ENCODE measurements around the gene CPT1C.
"Not testable (repeated sequence)": the region's sequence is repeated elsewhere in the genome, so short reads cannot be mapped to it uniquely, and the experiment has no call there.

Gene CPT1C

DNA sequence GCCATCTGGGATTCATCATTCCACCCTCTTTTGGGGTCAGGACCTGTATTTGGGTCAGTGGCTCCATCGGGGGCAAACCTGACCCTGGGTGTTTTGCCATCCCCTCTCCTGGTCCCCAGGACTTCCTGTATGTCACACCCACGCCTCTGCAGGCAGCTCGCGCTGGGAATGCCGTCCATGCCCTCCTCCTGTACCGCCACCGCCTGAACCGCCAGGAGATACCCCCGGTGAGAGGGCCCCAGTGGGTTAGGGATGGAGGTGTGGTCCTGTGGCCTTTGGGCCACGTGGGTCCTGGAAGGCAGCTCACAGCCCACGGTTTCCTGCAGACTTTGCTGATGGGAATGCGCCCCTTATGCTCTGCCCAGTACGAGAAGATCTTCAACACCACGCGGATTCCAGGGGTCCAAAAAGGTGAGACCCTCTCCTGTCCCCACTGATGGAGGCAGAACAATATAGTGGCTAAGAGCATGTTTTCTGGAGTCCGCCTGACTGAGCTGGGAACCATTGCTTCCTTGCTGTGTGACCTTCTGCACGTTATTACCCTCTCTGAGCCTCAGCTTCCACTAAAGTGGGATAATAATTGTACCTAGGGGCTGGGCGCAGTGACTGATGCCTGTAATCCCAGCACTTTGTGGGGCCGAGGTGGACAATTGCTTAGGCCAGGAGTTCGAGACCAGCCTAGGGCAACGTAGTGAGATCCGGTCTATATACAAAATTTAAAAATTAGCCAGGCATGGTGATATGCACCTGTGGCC lies 14.1 kb downstream of the CPT1C start:
- no peak for DNase-seq (ENCODE audit: low spot score)

DNA sequence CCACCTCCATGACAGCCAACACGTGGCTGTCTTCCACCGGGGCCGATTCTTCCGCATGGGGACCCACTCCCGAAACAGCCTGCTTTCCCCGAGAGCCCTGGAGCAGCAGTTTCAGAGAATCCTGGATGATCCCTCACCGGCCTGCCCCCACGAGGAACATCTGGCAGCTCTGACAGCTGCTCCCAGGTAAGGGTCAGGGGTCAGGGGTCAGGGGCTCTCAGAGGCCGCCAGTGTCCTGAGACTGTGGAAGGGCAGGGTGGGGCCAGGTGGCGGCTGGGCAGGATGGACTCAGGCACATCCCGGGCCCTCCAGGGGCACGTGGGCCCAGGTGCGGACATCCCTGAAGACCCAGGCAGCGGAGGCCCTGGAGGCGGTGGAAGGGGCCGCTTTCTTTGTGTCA lies 15.0 kb downstream of the CPT1C start:
- no peak for DNase-seq (ENCODE audit: low spot score)

DNA sequence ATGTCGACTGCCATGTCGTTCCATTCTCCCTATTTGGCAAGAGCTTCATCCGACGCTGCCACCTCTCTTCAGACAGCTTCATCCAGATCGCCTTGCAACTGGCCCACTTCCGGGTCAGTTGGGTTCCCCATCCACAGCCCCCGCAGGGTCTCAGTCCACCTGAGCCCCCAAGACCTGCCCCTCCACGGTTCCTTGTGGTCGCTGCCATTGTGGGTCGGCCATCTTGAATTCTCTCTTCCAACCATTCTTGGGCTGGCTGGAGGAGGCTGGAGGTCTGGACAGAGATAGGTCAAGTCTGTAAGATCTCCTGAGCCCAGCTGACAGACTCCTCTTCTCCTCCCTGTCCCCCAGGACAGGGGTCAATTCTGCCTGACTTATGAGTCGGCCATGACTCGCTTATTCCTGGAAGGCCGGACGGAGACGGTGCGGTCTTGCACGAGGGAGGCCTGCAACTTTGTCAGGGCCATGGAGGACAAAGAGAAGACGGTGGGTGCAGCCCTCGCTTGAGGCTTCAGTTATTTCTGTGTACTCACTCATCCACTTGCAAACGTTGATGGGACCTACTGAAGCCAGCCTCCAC lies 19.5 kb downstream of the CPT1C start:
- no peak for DNase-seq (ENCODE audit: low spot score)

DNA sequence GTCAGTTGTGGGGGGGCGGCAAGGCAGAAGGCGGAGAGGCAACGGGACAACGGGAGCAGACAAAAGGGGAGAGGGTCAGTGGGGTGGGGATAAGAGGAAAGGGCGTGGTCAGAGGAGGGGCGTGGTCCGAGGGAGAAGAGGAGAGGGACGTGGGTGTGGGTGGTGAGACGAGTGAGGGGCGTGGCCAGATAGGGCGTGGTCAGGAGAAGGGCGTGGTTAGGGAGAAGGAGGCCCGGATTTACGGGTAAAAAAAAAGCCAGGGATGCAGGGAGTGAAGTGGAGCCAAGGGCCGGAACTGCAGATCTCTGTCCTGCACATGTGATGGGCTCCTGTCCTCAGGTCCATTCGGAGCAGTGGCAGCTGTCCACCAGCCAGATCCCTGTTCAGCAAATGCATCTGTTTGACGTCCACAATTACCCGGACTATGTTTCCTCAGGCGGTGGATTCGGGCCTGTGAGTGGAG lies 21.5 kb downstream of the CPT1C start:
- no peak for DNase-seq (ENCODE audit: low spot score)

DNA sequence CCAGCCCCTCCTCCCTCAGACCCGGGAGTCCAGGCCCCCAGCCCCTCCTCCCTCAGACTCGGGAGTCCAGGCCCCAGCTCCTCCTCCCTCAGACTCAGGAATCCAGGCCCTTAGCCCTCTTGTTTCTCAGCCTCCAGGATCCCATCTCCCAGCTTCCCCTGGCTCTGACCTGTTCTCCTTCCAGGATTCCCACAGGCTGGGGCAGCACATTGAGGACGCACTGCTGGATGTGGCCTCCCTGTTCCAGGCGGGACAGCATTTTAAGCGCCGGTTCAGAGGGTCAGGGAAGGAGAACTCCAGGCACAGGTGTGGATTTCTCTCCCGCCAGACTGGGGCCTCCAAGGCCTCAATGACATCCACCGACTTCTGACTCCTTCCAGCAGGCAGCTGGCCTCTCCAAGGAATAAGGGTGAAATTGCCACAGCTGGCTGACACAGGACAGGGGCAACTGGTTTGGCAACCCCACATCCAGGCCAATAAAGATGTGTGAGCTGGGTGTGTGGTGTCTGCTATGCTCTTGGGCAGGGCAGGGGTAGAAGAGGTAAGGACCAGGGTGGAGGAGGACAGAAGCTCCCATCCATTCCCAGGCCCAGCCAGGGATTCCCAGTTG lies 22.4 kb downstream of the CPT1C start:
- no peak for DNase-seq (ENCODE audit: low spot score)

DNA sequence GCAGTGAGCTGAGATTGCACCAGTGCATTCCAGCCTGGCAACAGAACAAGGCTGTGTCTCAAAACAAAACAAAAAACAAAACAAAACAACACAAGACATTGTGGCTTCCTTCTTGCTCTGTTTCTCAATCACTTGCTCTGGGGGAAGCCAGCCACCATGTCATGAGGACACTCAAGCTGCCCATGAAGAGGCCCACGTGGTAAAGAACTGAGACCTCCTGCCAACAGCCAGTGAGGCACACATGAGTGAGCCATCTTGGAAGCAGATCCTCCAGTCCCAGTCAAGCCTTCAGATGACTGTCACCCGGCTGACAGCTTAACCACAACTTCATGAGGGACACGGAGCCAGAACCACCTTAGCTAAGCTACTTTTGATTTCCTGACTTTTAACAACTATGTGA lies 25.2 kb downstream of the CPT1C start:
- DNase-seq (ENCODE audit: low spot score), result no peak

DNA sequence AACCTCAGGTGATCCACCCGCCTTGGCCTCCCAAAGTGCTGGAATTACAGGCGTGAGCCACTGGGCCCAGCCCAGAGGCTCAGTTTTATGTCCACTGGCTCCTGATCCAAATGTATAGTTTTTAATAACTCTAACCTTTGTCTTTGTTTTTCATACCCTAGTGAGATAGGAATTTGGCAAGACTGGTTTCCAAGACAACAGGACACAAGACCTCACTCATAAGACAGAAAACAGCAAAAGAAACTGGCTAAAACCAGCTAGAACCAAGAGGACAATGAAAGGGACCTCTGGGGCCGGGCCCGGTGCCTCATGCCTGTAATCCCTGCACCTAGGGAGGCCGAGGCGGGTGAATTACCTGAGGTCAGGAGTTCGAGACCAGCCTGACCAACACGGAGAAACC lies 27.6 kb downstream of the CPT1C start:
- DNase-seq (ENCODE audit: low spot score), result no peak

DNA sequence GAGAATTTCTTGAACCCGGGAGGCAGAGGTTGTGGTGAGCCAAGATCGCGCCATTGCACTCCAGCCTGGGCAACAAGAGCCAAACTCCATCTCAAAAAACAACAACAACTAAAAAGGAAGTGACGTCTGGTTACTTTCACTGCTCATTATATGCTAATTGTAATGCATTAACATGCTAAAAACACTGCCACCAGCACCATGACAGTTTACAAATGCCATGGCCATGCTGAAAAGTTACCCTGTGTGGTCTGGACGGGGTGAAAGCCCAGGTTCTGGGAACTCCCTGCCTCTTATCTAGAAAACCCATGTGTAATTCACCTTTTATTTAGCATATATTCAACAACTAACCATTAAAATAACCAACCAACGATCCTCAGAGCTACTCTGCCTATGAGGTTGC lies 28.1 kb downstream of the CPT1C start:
- DNase-seq (ENCODE audit: low spot score), result no peak

DNA sequence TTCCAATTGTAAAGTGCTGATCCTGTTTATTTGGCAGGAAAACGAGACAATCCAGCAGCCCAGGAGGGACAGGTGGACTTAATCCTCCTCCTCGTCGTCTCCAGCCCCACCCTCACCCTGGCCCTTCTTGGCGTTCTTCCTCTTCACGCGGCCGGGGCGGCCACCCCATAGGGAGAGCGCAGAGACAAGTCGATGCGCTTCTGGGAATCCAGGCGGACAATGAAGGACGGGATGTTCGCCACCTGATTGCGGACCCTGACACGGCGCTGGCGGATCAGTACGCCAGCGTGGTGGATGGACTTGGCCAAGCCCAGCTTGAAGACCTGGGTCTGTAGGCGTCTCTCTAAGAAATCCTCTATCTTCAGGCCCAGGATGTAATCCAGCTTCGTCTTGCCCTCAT lies 28.5 kb downstream of the CPT1C start:
- DNase-seq (ENCODE audit: low spot score), result not testable (repeated sequence)

DNA sequence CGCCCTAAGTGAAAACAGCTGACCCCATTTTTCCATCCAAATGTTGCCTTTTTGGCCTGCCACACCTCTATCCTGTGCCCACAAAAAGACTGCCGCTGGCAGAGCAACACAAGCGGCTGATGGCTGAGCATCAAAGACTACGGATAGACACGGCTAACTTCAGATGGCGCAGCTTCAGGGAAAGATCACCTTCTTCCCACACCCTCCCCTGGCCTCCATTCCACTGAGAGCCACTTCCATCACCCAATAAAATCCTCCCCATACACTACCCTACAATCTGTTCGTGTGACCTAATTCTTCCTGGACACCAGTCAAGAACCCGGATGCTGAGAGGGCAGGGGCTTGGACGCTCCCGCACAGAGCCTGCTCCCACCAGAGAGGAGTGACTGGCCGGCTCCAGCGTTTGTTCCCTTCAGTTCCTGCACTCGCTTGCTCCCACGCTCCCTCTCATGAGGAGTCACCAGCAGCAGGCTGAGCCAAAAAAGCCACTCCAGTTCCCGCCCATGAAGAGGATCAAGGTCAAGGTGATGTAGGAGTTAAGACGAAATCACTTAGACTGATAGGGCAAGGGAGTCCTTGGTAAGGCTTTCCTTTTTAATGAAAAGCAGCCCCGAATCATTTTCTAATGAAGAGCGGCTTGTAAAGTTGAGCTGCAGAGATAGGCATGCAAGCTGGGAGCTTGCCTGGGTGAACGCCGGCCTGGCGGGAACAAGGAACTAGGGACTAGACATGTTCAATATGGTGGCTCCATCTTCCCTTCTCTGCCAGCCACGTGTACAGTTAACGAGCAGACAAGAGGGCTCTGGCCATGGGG lies 36.5 kb downstream of the CPT1C start:
- DNase-seq (ENCODE audit: low spot score), result no peak

DNA sequence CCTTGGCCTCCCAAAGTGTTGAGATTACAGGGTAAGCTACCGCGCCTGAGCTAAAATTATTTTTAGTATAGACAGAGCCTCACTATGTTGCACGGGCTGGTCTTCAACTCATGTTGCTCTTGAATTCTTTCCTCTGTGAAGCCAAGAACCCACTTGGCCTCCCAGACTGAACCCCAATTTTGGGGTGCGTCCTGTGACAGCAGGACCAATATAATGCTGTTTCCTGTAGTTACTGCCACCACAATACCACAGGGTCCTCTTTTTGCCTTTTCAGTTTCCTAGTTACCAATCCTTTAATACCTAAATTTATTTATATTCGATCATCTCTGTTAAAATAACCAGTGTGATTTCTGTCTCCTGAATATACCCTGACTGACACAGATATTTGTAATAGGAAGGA lies 39.2 kb downstream of the CPT1C start:
- no peak for DNase-seq (ENCODE audit: low spot score)

DNA sequence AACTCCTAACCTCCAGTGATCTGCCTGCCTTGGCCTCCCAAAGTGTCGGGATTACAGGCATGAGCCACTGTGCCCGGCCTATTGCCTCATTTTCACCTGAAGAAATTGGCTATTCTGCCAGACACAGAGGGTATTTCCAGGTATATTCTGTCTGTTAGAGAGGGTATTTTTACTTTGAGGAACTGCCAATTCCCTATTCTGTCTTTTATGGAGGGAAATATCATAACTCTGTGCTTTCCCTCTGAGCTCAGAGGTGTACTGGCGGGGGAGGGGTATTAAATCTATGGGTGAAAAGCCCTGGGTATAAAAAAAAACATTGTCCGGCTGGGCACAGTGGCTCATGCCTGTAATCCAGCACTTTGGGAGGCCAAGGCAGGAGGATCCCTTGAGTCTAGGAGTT lies 47.4 kb downstream of the CPT1C start:
- no peak for DNase-seq (ENCODE audit: low spot score)

DNA sequence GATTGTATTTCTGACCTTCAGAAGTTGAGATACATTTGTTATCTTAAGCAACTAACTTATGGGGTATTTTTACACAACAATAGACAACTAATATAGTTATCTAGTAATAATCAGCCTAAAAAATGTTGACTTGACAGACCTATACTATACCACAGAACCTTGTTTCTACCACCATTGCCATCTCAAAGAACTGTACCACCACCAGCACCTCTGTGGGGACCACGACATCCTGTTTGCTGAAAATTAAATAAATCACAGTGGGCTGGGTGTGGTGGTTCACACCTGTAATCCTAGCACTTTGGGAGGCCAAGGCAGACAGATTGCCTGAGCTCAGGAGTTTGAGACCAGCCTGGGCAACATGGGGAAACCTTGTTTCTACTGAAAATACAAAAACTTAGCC lies 48.2 kb downstream of the CPT1C start:
- no peak for DNase-seq (ENCODE audit: low spot score)

DNA sequence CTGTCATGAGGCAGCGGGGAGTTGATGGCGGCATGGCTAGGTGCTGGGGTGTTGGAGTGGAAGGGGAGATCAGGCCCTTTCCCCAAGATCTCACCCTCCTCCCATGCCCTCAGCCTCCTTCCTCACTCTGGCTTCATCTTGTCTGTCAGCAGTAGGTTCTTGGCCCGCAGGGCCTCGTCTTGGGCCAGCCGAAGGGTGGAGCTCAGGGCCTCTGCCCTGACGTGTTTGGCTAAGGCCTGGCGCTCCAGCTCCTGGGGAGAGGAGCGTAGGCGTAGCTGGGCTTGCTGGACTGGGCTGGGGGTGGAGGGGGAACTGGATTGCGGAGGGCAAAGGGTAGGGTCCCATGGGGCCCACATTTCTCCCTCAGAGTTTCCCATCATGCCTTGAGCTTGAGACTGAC lies 49.0 kb downstream of the CPT1C start:
- no peak for DNase-seq (ENCODE audit: low spot score)

DNA sequence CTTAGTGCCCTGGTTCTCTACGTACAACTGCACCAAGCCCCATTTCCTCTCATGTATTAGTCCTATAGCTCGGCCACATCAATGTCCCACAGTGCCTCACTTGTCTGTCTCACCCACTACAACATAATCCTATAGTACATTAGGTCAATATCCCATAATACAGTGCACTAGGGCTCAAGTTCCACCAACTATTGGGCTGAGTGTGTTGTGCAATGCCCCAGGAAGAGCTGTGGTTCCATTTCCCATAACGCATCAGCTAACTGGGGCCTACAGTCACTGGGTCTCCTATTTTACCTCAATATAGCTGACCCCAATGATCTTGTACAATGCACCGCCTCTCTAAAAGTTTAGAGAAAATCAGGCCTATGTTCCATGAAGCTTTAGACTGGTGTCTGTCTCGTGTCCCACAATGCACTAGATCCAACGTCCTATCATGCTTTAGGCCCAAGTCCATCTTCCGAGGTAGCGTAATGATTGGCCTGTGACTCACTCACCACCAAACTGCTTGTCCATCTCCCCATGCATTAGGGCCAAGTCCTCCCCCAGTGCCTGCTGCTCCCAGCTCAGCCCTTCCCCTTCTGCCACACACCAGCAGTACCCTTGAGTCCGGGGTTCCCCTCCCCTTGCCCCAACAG lies 50.4 kb downstream of the CPT1C start:
- DNase-seq (ENCODE audit: low spot score), result no peak

DNA sequence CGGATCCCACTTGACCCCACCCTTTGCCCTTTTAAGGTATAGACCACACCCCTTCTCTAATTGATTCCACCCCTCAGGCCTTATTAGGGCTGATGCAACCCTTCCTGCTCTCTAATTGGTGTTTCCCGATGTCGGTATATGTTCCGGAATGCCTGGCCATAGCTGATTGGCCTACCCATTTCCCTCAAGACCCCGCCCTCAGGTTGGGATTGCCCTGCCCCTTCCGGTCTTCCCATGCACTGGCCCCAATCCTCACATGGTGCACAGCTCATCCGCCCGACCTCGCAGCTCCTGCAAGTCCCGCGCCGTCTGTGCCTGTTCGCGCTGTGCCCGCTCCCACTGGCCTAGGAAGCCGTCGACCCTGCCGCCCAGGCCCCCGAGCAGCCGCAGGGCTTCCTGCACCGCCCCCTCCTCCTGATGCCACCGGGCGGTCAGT lies 54.0 kb downstream of the CPT1C start:
- no peak for DNase-seq (ENCODE audit: low spot score)

DNA sequence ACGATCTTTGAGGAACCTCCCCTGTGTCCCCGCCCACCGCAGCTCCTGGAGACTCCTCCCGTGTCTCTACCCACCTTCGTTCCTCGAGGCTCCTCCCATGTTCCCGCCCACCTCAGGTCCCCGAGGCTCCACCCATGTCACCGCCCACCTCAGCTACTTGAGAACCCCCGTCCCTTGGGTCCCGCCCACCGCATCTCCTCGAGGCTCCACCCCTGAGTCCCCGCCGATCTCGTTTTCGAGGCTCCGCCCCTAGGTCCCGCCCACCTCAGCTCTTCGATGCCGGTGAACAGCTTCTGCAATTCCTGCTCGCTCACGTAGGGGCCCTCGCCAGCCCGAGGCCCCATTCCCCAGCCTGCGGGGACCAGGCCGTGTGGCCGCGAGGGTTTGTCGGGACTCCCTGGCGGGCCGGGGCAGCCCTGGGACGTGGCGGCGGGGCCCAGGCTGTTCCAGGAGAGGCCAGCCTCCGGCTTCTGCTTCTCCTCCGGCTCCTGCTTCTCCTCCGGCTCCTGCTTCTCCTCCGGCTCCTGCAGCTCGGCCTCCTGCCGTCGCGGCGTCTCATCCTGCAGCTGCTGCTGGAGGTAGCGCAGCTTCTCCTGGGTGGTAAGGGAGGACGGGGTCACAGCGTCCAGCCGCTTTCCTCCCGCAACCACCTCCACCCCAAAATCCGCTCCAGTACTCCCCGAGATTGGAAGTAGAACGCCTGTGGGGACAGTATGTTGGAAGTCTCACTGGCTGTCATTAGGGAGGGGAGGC lies 55.5 kb downstream of the CPT1C start:
- peak; percentile 87 for DNase-seq (ENCODE audit: low spot score)

DNA sequence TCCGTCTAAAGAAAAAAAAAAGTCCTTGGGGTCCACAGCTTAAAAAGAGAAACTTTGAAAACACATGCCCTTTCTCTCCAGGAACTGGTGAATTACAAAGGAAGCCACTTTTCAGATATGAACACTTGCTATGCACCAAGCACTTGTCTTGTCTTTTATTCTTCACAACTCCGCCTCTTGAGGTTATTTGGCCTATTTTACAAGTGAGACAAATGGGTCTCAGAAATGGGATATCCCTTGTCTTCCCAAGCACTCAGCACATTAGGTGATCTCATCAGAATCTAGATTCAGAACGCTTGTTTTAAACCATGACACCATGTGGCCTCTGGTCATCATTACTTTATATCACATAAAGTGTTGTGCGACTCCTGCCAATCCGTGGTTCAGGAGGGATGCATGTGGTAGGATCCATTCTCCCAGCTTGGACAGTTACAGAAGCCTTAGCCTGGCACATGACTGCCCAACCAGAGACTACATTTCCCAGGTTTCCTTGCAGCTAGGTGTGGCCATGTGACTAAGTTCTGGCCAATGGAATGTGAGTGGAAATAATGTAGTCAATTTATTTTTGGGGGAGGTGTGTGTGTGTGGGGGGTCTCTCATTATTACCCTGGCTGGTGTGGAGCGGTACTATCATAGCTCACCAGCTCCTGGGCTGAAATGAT lies 58.3 kb downstream of the CPT1C start:
- DNase-seq (ENCODE audit: low spot score), result no peak

DNA sequence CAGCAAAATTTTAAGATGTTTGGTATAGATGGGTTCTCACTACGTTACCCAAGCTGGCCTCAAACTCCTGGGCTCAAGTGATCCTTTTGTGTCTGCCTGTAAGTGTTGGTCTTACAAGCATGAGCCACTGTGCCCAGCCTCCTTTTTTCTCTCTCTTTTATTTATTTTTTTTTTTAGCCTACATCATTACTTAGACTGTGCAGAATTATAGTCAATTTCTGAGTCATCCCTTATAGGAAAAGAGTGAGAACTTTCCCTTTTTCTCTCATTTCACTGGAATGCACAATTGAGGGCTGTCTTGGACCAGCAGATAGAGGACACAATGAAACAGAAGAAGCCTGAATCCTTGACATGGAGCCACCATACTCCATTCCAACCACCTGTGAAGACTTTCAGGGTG lies 58.9 kb downstream of the CPT1C start:
- DNase-seq (ENCODE audit: low spot score), result no peak

DNA sequence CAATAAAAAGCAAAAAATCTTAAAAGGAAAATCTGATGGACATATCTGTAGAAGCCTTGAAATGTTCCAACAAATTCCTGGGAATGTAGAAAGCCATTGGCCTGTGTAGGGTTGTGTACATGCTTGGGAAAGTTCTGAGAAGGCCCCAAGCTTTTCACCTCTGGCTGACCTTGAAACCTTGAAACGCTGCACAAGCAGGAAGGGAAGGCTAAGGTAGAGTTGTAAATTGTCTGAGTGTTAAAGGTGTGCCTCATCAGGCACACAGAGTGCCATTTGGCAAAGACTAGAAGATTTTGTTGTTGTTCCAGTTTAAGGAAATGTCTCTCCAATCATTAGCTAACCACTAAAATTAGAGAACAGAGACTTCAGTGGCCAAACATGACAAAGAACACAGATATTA lies 61.8 kb downstream of the CPT1C start:
- no peak for DNase-seq (ENCODE audit: low spot score)

DNA sequence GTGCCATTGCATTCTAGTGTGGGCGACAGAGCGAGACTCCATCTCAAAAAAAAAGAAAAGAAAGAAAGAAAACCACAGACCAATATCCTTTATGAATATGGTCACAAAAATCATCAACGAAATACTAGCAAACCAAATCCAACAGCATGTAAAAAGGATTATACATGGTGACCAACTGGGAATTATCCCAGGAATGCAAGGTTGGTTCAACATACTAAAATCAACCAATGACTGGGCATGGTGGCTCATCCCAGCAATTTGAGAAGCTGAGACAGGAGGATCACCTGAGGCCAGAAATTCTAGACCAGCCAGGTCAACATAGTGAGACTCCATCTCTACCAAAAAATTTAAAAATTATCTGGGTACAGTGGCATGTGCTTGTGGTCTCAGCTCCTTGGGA lies 65.0 kb downstream of the CPT1C start:
- DNase-seq (ENCODE audit: low spot score), result no peak

Data from HuH-7 (cell line).